GM12878 (cell line): ENCODE data around the gene AKAP17A. TPM values are rescaled to one million over a fixed set of nuclear protein-coding genes. Genes with fewer than 3 reads are reported as not detected.

Source experiments
- BMI1 ChIP-seq: fragments of 450-650 bp; IDR thresholded peaks from 2 replicates; pipeline ENCODE4 v1.6.1; 2016; ENCODE audit warnings: mild to moderate bottlenecking, moderate library complexity, borderline replicate concordance
- BRCA1 ChIP-seq: IDR thresholded peaks from 2 replicates; pipeline ENCODE4 v1.6.1; 2011; ENCODE audit warnings: low read depth, low read length, improper control_type of control experiment
- CREB1 ChIP-seq: IDR thresholded peaks from 2 replicates; pipeline ENCODE4 v1.6.1; 2012; ENCODE audit warnings: low read depth, mild to moderate bottlenecking, inconsistent platforms
- ETV6 ChIP-seq, 2 experiments: fragments of 450-650 bp in 1 of 2; IDR thresholded peaks in 1 of 2; conservative IDR thresholded peaks in 1 of 2; 2 replicates each; pipeline ENCODE4 v1.6.1; 2014; ENCODE audit warnings: antibody characterized with exemption in 1 of 2, borderline replicate concordance in 1 of 2, low read depth in 1 of 2, mild to moderate bottlenecking in 1 of 2, moderate library complexity in 1 of 2
- GATAD2B ChIP-seq: fragments of 450-650 bp; conservative IDR thresholded peaks from 2 replicates; pipeline ENCODE4 v1.6.1; 2017; ENCODE audit warnings: low read depth, mild to moderate bottlenecking, moderate library complexity
- HDAC2 ChIP-seq: fragments of 200-600 bp; sonication (generic); IDR thresholded peaks from 2 replicates; pipeline ENCODE4 v1.6.1; 2017
- HDAC6 ChIP-seq: fragments of 200-600 bp; sonication (generic); IDR thresholded peaks from one replicate; pipeline ENCODE4 v1.8.0; 2017; ENCODE audit warnings: antibody characterized with exemption; ENCODE audit not compliant: unreplicated experiment
- HDGF ChIP-seq: fragments of 450-650 bp; IDR thresholded peaks from 2 replicates; pipeline ENCODE4 v1.6.1; 2016; ENCODE audit warnings: antibody characterized with exemption
- IKZF1 ChIP-seq: fragments of 450-650 bp; conservative IDR thresholded peaks from 2 replicates; pipeline ENCODE4 v1.6.1; 2017; ENCODE audit warnings: antibody characterized with exemption, mild to moderate bottlenecking
- IKZF2 ChIP-seq, 2 experiments: fragments of 450-650 bp; IDR thresholded peaks; 2 replicates each; pipeline ENCODE4 v1.6.1; 2017; ENCODE audit warnings: mild to moderate bottlenecking in 2 of 2, moderate library complexity in 2 of 2
- KAT2A ChIP-seq: conservative IDR thresholded peaks from 2 replicates; pipeline ENCODE4 v1.6.1; 2011; ENCODE audit warnings: low read depth, low read length; ENCODE audit not compliant: control insufficient read depth
- KLF5 ChIP-seq: fragments of 450-650 bp; IDR thresholded peaks from 2 replicates; pipeline ENCODE4 v1.6.1; 2014; ENCODE audit warnings: mild to moderate bottlenecking; ENCODE audit not compliant: partially characterized antibody
- NBN ChIP-seq: fragments of 450-650 bp; IDR thresholded peaks from 2 replicates; pipeline ENCODE4 v1.6.1; 2016
- NFIC ChIP-seq: IDR thresholded peaks from 2 replicates; pipeline ENCODE4 v1.6.1; 2012; ENCODE audit warnings: low read depth, mild to moderate bottlenecking, inconsistent platforms, low read length, moderate library complexity
- NR2F1 ChIP-seq: fragments of 450-650 bp; conservative IDR thresholded peaks from 2 replicates; pipeline ENCODE4 v1.6.1; 2017; ENCODE audit warnings: mild to moderate bottlenecking
- POLR2AphosphoS2 ChIP-seq: IDR thresholded peaks from 2 replicates; pipeline ENCODE4 v1.6.1; 2011; ENCODE audit warnings: low read depth, mild to moderate bottlenecking, low read length, improper control_type of control experiment, moderate library complexity
- RAD51 ChIP-seq: fragments of 450-650 bp; IDR thresholded peaks from 2 replicates; pipeline ENCODE4 v1.6.1; 2016; ENCODE audit warnings: moderate library complexity, mild to moderate bottlenecking, inconsistent platforms
- RB1 ChIP-seq: fragments of 450-650 bp; formaldehyde crosslinking; IDR thresholded peaks from 2 replicates; pipeline ENCODE4 v1.6.1; 2017; ENCODE audit warnings: mild to moderate bottlenecking, borderline replicate concordance
- SREBF1 ChIP-seq: IDR thresholded peaks from 2 replicates; pipeline ENCODE4 v1.6.1; 2012; ENCODE audit warnings: mild to moderate bottlenecking, low read length
- TCF12 ChIP-seq: IDR thresholded peaks from 2 replicates; pipeline ENCODE4 v1.6.1; 2011; ENCODE audit warnings: low read depth, mild to moderate bottlenecking, low read length
- TCF3 ChIP-seq: IDR thresholded peaks from 2 replicates; pipeline ENCODE4 v1.6.1; 2012; ENCODE audit warnings: low read depth, mild to moderate bottlenecking, low read length, borderline replicate concordance; ENCODE audit not compliant: insufficient read depth
- TCF7 ChIP-seq: IDR thresholded peaks from 2 replicates; pipeline ENCODE4 v1.6.1; 2014; ENCODE audit warnings: antibody characterized with exemption, borderline replicate concordance
- WRNIP1 ChIP-seq: IDR thresholded peaks from 2 replicates; pipeline ENCODE4 v1.6.1; 2011; ENCODE audit warnings: low read depth, low read length, improper control_type of control experiment, borderline replicate concordance
- polyA plus RNA-seq, 11 experiments: library from polyadenylated mRNA; depleted of rRNA in 4 of 11; unstranded in 6 of 11; stranded (reverse) in 5 of 11; fragments of >200 nt; fragmentation: Nextera tagmentation in 4 of 11; fragmentation: Illumina TruSeq in 1 of 11; extraction: Ambion mirVana in 4 of 11; extraction: Trizol in 1 of 11; gene quantifications; 1 replicate in 1 of 11; 2 replicates in 10 of 11; pipeline versions ENCODE4 v1.2.1 to v1.2.3, GENCODE V29; 2011 to 2016; ENCODE audit warnings: inconsistent platforms in 2 of 11, missing spikeins in 2 of 11, low read depth in 1 of 11
- total RNA-seq, 4 experiments: library from RNA; depleted of rRNA in 3 of 4; stranded (reverse); fragments of >200 nt in 3 of 4; fragmentation: Illumina TruSeq in 1 of 4; extraction: Trizol in 1 of 4; gene quantifications; 2 replicates each; pipeline versions ENCODE4 v1.2.1 to v1.2.3, GENCODE V29; 2013 to 2021
- TF ChIP-seq, protein P1 (sequence below): fragments of 450-650 bp; IDR thresholded peaks from 2 replicates; pipeline ENCODE4 v1.6.1; 2016; ENCODE audit warnings: mild to moderate bottlenecking
- TF ChIP-seq, protein P2 (sequence below): fragments of 450-650 bp; formaldehyde crosslinking; IDR thresholded peaks from 2 replicates; pipeline ENCODE4 v1.5.0; 2022; ENCODE audit warnings: mild to moderate bottlenecking, missing genetic modification characterization

Gene AKAP17A
- total and polyA plus RNA-seq, 10 of the 15 experiments (the other 5 are each of a cell fraction or from before 2014, with no cell fraction given) = 3.0 to 55.8 (median 25.5) TPM

DNA sequence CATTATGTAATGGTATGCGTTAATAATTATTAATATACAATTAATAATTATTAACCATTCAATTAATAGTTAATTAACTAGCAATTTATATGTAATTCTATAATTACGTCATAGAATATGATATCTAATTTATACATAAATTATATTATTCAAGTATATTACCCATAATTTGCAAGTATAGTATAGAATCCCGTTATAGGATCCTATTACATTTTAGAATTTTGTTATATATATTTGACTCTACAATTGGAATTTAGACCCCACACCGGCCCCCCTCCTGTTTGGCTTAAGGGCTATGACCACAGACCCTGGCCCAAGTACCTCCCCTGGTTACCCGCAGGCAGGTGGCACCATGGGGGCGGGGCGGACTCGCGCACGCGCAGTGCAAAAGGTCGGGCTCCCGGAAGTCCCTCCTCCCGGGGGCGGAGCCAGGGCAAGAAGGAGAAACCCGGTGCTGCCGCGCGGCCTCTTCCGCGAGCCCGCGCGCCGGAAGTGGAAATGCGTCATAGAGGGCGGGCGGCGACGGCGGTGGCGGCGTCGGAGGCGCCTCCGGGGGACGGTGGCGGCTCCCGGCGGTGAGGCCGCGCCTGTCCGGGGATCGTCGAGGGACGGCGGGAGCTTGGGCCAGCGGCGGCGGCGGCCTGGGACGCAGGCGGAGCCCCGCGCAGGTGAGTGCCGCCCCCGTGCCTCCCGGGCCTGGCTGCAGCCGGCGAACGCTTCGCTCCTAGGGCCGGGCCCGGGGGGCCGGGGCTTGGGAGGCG, at the start of gene AKAP17A (continued):
- no peak for TF ChIP-seq HDGF
- TF ChIP-seq IKZF2 (IDR thresholded peaks at IDR 0.05) = no peak
- TF ChIP-seq IKZF1 = peak; percentile 87
- no peak for TF ChIP-seq HDAC2
- peak; percentile 44 for TF ChIP-seq HDAC6
- TF ChIP-seq ETV6 (conservative IDR thresholded peaks at IDR 0.05 in 1 of 2, IDR thresholded peaks at IDR 0.05 in 1 of 2; ENCODE audit: borderline replicate concordance in 1 of 2, low read depth in 1 of 2) = no peak
- peak; percentile 94 for TF ChIP-seq CREB1
- TF ChIP-seq, protein P1, sequence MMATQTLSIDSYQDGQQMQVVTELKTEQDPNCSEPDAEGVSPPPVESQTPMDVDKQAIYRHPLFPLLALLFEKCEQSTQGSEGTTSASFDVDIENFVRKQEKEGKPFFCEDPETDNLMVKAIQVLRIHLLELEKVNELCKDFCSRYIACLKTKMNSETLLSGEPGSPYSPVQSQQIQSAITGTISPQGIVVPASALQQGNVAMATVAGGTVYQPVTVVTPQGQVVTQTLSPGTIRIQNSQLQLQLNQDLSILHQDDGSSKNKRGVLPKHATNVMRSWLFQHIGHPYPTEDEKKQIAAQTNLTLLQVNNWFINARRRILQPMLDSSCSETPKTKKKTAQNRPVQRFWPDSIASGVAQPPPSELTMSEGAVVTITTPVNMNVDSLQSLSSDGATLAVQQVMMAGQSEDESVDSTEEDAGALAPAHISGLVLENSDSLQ = peak; percentile 25; the same call in 1 of the 2 replicates
- no peak for TF ChIP-seq BMI1
- no peak for TF ChIP-seq NFIC
- TF ChIP-seq NR2F1 = peak; percentile 74
- TF ChIP-seq RB1 = peak; percentile 70; the same call in 1 of the 2 replicates
- TF ChIP-seq TCF3 = peak; percentile 85
- TF ChIP-seq KLF5 = peak; percentile 77
- TF ChIP-seq SREBF1 = peak; percentile 6; the same call in 1 of the 2 replicates
- 0 out of 2 replicates have a peak, but pooled peaks have one; percentile 23 for TF ChIP-seq NBN
- TF ChIP-seq POLR2AphosphoS2 = no peak
- TF ChIP-seq, protein P2, sequence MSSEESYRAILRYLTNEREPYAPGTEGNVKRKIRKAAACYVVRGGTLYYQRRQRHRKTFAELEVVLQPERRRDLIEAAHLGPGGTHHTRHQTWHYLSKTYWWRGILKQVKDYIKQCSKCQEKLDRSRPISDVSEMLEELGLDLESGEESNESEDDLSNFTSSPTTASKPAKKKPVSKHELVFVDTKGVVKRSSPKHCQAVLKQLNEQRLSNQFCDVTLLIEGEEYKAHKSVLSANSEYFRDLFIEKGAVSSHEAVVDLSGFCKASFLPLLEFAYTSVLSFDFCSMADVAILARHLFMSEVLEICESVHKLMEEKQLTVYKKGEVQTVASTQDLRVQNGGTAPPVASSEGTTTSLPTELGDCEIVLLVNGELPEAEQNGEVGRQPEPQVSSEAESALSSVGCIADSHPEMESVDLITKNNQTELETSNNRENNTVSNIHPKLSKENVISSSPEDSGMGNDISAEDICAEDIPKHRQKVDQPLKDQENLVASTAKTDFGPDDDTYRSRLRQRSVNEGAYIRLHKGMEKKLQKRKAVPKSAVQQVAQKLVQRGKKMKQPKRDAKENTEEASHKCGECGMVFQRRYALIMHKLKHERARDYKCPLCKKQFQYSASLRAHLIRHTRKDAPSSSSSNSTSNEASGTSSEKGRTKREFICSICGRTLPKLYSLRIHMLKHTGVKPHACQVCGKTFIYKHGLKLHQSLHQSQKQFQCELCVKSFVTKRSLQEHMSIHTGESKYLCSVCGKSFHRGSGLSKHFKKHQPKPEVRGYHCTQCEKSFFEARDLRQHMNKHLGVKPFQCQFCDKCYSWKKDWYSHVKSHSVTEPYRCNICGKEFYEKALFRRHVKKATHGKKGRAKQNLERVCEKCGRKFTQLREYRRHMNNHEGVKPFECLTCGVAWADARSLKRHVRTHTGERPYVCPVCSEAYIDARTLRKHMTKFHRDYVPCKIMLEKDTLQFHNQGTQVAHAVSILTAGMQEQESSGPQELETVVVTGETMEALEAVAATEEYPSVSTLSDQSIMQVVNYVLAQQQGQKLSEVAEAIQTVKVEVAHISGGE (CRISPR knock-in tag) = peak; percentile 71
- TF ChIP-seq WRNIP1 = no peak
- TF ChIP-seq TCF7 = no peak
- no peak for TF ChIP-seq BRCA1
- peak; percentile 83 for TF ChIP-seq GATAD2B
- no peak for TF ChIP-seq KAT2A
- TF ChIP-seq TCF12 = peak; percentile 86; the same call in 1 of the 2 replicates
- TF ChIP-seq RAD51 = no peak
